NCI-H460 (cell line): ENCODE data around the gene ADPRS. TPM values are rescaled to one million over a fixed set of nuclear protein-coding genes. Genes with fewer than 3 reads are reported as not detected.

Experiments used
- DNase-seq: peaks from one replicate; pipeline ENCODE4 v3.0.0-alpha.2; 2016; ENCODE audit warnings: low read depth; ENCODE audit errors: extremely low read depth
- total RNA-seq: library from RNA; depleted of rRNA; stranded (reverse); fragments of >200 nt; shearing (Covaris generic); gene quantifications from 2 replicates; pipeline ENCODE4 v1.2.3, GENCODE V29; 2014

Gene ADPRS
- total RNA-seq, 1 experiment from 2014 or later: 16.7 TPM

DNA sequence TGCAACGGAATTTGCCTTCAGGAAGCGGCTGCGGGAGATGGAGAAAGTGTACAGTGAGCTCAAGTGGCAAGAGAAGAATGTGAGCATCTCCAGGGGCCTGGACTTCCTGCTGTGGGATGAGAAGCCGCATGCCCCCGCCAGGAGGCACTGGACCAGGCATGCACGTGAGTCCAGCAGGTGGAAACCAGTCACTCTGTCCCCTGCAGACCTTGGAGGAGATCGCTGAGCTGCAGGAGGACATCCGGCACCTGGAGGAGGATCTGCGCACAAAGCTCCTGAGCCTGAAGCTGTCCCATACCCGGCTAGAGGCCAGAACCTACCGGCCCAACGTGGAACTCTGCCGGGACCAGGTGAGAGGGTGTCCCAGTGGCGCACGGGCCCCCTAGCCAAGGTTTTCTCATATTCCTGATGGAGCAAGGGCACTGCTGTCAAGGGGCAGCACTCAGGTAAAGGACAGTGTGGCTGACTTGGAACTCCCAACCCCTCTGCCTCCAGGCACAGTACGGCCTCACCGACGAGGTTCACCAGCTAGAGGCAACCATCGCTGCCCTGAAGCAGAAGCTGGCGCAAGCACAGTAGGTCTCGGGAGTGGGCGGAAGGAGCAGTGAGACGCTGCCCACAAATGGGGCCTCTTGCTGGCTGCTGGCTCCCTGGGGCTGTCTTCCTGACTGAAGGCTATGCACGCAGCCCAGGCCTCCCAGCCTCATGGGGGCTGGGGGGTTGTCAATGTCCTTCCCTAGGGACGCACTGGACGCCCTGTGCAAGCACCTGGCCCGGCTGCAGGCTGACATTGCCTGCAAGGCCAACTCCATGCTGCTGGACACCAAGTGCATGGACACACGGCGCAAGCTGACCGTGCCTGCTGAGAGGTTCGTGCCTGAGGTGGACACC, 1.2 kb upstream of the ADPRS start:
- no peak for DNase-seq

DNA sequence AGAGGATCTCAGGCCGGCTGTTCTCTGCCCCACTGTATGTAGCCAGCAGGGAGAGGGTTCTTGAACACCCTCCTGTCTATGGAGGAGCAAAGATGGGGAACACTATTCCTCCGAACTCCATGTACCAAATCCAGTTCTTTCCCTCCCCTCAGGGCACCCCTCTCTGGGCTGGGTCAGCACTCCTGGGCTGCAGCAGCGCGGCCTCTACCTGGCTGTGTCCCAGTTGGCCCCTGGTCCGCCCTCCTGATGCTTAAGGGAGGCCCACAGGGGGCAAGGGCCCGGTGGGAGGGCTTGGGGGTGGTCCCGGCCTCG, 471 bp upstream of the ADPRS start:
- no peak for DNase-seq

DNA sequence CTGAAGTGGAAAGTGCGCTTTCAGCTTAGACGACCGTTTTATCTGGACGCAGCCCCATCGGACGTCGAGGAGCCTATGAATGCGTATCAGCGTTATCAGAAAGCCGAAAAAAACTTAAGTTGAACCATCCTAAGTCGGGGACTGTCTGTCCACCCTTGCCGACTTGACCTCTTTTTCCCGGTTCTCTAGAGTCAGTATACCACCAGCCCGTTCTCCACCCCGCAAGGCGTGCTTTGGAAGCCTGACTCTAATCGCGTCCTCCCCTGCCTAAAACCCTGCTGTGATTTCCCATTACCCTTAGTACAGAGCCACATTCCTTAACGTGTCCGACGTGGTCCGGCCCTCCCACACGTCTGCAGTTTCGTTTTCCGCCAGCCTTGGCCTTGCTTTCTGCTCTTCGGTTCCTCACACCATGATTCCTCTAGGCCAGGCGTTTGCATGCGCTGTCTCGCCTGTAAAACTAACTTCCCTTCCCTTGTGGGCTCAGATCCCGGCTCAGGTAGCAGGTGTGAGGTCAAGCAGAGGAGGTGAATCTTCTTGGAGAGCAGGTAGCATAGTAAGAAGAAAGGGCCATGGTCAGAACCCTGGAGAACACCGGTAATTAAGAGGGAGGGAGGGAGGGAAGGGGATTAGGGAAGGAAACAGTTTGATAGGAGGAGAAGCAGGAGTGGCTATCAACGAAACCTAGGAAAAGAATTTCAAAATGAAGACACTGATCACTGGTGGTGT, 865 bp downstream of the ADPRS start:
- no peak for DNase-seq

DNA sequence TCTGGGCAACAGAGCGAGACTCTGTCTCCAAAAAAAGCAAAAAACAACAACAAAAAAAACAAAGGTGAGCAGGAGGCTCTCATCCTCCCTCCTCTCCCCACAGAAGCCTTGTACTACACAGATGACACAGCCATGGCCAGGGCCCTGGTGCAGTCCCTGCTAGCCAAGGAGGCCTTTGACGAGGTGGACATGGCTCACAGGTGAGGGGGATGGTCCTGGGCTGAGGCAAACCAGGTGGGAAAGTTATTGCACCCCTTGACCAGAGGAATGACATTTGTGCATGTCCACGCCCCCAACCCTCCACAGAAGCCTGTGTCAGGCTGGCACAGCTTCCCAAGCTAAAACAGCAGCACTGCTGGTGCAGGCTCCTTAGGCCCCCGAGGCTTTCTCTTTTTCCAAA, 2.4 kb downstream of the ADPRS start:
- no peak for DNase-seq

DNA sequence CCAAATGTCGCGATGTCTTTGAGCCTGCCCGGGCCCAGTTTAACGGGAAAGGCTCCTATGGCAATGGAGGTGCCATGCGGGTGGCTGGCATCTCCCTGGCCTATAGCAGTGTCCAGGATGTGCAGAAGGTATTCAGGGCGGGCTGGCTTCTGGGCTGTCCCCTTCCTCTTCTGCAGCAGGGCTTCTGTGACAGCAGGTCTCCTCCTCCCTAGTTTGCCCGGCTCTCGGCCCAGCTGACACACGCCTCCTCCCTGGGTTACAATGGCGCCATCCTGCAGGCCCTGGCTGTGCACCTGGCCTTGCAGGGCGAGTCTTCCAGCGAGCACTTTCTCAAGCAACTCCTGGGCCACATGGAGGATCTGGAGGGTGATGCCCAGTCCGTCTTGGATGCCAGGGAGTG, 3.0 kb downstream of the ADPRS start:
- no peak for DNase-seq

DNA sequence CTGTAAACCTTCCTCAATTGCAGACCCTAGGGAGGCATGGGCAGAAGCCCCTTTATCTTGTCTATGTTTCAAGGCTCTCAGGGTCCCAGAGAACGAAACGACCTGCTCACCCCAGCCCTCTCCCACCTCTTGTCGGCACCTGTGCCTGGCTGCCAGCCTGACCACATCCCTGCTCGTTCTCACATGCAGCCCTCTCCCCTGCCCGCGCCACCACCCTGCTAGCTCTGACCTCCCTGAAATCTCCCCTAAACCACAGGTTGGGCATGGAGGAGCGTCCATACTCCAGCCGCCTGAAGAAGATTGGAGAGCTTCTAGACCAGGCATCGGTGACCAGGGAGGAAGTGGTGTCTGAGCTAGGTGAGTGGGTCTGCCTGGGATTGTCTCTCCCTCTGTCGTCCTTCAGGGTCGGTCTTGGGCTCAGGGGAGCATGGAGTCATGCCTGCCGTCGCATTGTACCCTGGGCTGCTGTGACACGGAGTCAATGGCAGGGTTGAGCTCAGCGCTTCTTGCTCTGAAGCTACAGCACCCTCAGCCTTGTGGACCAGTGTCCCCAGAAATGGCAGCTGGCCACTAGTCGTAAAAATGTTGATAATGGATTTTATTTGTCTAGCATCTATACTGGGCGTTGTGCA, 3.6 kb downstream of the ADPRS start:
- DNase-seq: no peak

DNA sequence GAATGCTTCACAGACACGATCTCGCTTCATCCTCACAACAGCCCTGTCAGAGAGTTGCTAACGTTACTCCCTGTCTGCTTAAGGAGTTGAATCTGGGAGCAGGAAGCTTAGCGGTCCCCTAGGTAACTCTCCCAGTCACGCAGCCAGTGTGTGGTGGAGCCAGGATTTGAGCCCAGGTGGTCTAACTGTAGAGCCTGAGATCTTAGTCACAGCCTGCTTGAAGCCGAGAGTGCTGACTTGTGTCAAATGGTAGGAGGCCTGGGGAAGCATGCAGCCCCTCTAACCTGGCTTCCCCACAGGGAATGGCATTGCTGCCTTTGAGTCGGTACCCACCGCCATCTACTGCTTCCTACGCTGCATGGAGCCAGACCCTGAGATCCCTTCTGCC, 4.1 kb downstream of the ADPRS start:
- no peak for DNase-seq

DNA sequence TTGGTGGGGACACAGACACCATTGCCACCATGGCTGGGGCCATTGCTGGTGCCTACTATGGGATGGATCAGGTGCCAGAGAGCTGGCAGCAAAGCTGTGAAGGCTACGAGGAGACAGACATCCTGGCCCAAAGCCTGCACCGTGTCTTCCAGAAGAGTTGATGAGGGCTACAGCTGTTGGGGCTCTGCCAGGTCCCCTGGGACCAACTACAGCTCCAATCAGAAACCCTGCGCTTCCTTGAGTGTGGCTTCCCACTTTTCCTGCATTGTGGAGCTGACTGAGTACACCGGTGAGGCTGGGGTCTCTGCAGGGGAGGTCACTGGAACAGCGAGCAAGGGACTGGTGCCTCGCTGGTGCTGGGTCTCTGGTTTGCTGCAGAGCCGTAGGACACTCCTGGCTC, 4.5 kb downstream of the ADPRS start:
- DNase-seq: no peak

DNA sequence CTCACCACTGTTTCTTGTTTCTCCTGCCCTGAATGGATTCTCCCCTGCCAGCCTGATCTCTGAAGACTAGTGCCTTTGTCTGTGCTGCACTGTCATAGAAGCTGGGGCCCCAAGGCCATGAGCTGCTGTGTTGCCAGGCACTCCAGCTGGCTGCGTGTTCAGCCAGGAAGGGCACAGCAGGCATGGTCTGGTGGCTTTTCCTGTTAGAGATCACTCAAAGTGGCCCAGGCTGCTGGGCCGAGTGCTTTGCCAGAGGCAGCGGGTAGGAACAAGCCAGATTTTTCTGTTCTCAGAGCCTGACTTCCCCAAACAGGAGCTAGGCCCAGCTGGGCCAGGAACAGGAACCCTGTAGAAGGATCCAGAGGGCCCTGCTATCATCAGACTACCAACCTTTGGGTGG, 5.2 kb downstream of the ADPRS start:
- DNase-seq: no peak

DNA sequence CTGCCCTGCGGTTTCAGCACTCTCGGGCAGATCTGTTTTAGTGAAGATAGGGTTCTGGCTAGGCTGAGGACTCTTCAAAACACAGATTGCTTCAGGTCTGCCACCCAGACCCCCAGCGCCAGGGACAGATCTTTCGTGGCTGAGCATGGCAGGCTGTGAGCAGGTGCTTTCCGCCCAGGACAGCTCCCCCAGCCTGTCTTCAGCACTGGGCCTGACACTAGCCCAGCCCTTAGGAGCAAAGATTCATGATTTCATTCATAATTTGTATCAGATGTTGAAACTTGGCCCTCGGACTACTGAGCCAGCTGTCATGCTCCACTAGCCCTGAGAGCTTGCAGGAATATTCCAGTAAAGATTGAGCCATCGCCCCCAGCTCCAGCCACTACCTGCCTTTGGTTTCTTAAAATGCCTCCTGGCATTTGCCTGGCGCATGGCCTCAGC, 5.9 kb downstream of the ADPRS start:
- no peak for DNase-seq

DNA sequence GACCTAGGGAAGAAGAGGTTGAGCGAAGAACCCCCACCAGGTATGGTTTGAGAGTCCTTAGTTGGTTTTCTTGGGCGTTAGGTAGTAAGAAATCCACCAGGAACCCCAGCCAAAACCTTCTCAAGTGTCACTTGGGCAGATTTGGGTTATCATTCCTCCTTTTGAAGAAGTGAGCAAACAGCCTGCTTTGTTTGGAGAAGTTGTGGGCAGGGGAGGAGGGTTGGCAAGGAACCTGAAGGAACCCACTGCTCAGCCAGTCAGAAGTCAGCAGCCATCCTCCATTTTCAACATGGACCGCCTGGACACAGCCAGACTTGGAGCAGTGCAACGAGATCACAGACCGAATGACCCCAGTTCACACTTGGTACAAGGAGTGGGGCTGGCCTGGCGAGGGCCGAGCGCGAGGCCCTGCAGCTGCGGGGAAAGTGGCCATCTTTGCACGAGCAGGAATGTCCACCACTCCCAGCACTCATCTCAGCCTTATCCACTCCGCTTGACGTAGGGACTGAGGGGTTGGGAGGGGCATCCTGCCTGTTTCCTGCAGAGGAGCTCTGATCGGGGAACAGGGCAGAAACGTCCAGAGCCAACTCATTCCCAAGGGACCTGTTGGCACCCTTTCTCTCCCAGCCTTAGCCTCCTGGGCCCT, 7.2 kb downstream of the ADPRS start:
- no peak for DNase-seq

DNA sequence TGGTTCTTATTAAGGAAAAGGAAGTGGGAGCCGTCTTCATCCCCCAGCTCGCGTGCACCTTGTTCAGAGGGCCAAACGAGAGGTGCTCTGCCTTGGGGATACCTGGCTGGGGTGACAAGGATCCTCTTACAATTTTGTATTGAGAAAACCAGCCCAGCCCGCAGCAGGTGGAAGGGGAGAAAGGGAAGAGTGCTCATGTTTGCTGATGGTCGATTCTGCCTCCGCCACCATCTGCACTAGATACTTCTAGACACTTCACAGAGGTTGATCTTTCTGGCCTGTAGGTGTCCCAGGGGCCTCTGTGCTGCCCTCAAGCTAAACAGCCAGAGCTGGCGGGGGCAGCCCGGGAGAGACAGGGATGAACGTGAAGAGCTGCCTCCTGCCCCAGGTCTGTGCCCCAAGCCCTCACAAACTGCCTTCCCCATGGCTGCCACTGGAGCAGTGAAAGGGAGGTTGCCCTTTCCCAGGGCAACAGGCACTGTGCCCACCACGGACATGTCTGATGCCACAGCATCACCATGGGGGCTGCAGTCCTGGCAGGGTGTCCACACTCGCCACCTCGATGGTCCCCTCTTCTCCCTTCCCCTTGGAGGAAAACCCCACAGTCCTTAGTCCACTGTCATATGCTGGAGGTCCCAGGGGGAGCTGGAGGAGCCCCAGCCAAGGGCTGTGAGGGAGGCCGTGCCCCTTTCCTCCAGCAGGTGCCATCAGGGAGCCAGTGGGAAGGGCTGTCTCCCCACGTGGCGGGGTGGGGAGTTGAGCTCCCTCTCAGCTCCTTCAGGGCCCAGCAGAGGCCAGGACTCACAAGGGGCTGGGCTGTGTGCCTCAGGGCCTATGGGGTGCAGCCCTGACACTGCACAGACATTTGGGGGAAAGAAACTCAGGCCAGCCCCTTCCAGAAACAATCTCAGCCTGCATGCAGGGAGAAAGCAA, 8.1 kb downstream of the ADPRS start:
- no peak for DNase-seq

DNA sequence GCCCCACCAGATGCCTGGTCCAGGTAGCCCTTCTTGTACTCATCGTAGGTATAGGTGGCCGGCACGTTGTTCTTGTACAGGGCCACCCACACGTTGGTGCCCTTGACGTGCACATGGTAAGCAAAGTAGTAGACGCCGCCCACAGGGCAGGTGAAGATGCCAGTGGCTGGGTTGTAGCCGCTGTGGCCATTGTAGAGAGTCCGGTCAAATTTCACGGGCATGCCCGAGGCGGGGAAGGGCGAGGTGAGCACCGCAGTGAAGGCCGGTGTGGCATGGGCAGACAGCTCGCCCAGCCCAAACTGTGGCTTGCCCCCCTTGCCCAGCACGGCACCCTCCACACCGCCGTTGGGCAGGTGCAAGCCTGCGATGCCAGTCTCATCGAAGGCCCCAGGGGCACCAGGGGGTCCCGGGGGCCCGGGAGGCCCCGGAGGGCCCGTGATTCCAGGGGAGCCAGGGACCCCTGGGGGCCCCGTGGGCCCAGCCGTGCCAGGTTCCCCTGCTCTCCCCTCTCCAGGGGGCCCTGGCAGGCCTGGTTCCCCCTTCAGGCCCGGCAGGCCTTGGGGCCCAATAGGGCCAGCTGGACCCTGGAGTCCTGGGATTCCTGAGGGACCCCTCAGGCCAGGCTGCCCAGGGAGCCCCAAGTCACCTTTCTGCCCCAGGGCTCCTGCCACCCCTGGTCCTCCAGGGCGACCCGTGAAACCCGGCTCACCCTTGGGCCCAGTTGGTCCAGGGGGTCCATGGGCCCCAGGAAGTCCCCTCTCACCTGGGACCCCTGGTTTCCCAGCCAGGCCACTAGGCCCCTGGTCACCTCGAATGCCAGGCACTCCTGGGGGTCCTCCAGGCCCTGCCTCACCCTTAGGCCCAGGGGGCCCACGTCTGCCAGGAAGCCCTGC, 9.2 kb downstream of the ADPRS start:
- DNase-seq: no peak

DNA sequence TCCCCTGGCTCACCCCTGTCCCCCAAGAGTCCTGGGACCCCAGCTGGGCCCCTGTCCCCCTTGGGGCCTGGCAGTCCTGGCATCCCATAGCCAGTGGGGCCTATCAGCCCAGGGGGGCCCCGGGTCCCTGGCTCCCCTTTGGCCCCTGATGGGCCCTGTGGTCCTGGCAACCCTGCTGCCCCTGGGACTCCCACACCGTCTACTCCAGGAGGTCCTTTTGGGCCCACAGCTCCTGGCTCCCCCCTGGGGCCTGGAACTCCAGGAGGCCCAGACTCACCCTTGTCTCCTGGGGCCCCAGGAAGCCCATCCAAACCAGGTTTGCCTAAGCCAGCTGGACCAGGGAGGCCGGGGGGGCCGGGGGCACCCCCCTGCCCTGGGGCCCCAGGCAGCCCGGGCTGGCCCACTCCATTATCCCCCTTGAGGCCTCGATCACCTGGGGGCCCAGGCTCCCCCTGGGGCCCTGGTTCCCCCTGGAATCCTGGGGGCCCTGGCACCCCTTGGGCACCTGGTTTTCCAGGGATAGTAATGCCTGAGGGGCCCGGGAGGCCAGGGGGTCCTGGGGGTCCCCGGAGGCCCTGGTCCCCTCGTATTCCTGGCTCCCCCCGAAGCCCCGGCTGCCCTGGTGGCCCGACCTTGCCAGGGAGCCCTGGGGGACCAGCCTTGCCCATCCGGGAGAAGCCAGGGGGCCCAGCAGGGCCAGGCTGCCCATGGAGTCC, 10.1 kb downstream of the ADPRS start:
- DNase-seq: no peak

DNA sequence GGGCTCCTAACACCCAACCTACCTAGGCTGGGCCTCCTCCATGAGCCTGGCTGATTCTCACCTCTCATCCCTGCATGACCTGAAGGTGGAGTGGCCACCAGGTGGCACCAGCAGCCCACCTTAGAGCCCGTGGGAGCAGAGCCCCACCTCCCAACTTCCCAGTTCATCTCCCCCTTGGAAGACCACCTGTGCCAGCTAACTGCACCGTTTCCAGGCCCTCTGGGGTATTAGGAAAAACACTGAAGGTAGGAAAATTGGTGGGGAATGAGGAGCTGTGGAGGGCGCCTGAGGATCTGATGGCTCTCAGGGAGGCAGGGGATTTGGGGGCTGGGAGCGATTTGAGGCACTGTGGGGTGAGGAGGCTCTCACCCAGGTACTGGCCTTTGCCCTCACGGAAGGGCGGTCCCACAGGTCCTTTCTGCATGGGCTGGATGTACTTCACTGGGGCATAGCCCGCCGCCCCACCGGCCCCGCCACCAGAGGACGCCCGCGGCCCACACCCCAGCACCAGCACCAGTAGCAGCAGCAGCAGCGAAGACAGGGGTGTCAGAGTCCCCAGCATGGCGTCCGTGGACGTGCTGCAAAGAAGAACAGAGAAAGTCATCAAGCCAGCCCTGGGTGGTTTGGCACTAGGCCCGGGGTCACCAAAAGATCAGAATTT, 11.1 kb downstream of the ADPRS start:
- peak; percentile 65 for DNase-seq

DNA sequence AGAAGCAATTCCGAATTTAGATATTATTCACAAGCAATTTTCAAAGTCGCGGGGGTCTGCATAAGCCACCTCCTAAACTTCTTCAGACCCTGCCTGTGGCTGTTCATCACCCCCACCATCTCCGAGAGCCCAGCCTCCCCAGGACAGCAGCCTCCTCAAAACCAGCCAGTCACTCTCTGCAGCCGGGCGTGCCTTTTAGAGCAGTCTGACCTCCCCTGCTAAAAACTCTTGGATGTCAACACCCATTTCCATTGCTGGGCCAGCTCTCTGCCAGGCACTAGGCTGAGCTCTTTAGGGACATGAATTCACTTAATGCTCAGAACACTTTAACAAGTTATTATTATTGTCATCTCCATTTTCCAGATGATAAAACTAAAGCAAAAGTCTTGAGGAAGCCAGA, 11.7 kb downstream of the ADPRS start:
- no peak for DNase-seq

DNA sequence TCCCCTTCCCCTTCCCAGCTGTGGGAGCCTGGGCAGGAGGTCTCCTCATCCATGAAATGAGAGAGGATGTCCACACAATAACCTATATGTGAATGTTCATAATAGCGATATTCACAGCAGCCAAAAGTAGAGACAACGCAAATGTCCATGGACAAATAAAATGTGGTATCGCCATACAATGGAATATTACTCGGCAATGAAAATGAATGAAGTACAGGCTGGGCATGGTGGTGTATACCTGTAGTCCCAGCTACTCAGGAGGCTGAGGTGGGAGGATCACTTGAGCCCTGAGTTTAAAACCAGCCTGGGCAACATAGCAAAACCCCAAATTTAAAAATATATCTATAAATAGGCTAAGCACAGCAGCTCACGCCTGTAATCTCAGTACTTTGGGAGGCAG, 12.9 kb downstream of the ADPRS start:
- no peak for DNase-seq

DNA sequence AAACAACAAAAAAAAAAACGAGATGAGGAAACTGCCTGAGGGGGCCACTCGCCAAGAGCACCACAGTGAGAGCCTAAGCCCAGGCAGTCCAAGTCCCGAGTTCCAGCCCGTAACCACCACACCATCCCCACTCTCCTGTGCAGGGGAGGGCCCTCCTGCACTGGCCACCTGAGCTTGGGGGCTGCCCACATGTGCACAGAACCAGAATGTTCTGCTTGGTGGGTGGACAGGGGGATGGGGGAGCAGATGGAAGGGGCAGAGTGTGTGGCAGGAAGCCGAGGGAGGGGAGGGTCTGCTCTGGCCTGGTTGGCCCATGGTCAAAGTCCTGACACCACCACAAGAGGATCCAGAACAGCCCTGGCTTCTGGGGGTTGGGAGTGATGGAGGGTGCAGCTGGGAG, 17.6 kb downstream of the ADPRS start:
- DNase-seq: no peak
